Right kidney (tissue), 9 donors: ENCODE results near the gene ADAT2.
"Not testable (repeated sequence)": the region's sequence is repeated elsewhere in the genome, so short reads cannot be mapped to it uniquely, and the experiment has no call there.

Experiments
- DNase-seq: peaks from one replicate; pipeline ENCODE4 v3.0.0-alpha.2; 2016
- long read RNA-seq, 8 donors: transcript quantifications; one replicate each; lab custom pipeline, GENCODE V29; 2026

Gene ADAT2
- long read RNA-seq, donor 1, full-length matches to known transcripts: 2 of 2 reads
- long read RNA-seq, donor 1, partial matches to known transcripts: 0 of 2 reads
- long read RNA-seq, donor 1, other reads (novel, unspliced or antisense): 0 of 2 reads
- long read RNA-seq, donor 2: 0 reads
- long read RNA-seq, donor 3, partial matches to known transcripts: 0 of 1 reads
- long read RNA-seq, donor 3, other reads (novel, unspliced or antisense): 0 of 1 reads
- long read RNA-seq, donor 4, full-length matches to known transcripts: 2 of 2 reads
- long read RNA-seq, donor 4, partial matches to known transcripts: 0 of 2 reads
- long read RNA-seq, donor 4, other reads (novel, unspliced or antisense): 0 of 2 reads
- long read RNA-seq, donor 5, partial matches to known transcripts: 0 of 4 reads
- long read RNA-seq, donor 5, other reads (novel, unspliced or antisense): 0 of 4 reads
- long read RNA-seq, donor 6, full-length matches to known transcripts: 2 of 2 reads
- long read RNA-seq, donor 6, partial matches to known transcripts: 0 of 2 reads
- long read RNA-seq, donor 6, other reads (novel, unspliced or antisense): 0 of 2 reads
- long read RNA-seq, donor 7, full-length matches to known transcripts: 2 of 2 reads
- long read RNA-seq, donor 7, partial matches to known transcripts: 0 of 2 reads
- long read RNA-seq, donor 7, other reads (novel, unspliced or antisense): 0 of 2 reads
- long read RNA-seq, donor 8, full-length matches to known transcripts: 4 of 4 reads
- long read RNA-seq, donor 8, partial matches to known transcripts: 0 of 4 reads
- long read RNA-seq, donor 8, other reads (novel, unspliced or antisense): 0 of 4 reads

GRCh38 chr6:143450453-143451371 is at the start of gene ADAT2, which contains the start of gene PEX3:
TSS of gene ADAT2 (minus strand) at chr6:143450695. CDS start at chr6:143450658, 37 bp downstream.
TSS of gene PEX3 (plus strand) at chr6:143450805. CDS start at chr6:143451043, 238 bp downstream.
- peak; percentile 94 for DNase-seq

GRCh38 chr6:143498428-143498827 is 47.9 kb upstream of the ADAT2 start:
- DNase-seq: no peak

- DNase-seq: no peak
Measured at GRCh38 chr6:143496974-143497373, 46.5 kb upstream of the ADAT2 start.

- DNase-seq: no peak
Measured at GRCh38 chr6:143490775-143491174, 40.3 kb upstream of the ADAT2 start.

GRCh38 chr6:143490244-143490643 is 39.7 kb upstream of the ADAT2 start:
- no peak for DNase-seq

GRCh38 chr6:143486752-143487151 is 36.3 kb upstream of the ADAT2 start:
- no peak for DNase-seq

- no peak for DNase-seq
Measured at GRCh38 chr6:143485967-143486366, 35.5 kb upstream of the ADAT2 start.

GRCh38 chr6:143482593-143482992 is 32.1 kb upstream of the ADAT2 start:
- DNase-seq: no peak

GRCh38 chr6:143478479-143479062 is 28.1 kb upstream of the ADAT2 start:
- DNase-seq: no peak

- DNase-seq: no peak
Measured at GRCh38 chr6:143476545-143476944, 26.1 kb upstream of the ADAT2 start.

- DNase-seq: no peak
Measured at GRCh38 chr6:143471822-143472221, 21.3 kb upstream of the ADAT2 start.

GRCh38 chr6:143468823-143469222 is 18.3 kb upstream of the ADAT2 start:
- not testable (repeated sequence) for DNase-seq

GRCh38 chr6:143468026-143468425 is 17.5 kb upstream of the ADAT2 start:
- no peak for DNase-seq

- DNase-seq: no peak
Measured at GRCh38 chr6:143465546-143465945, 15.1 kb upstream of the ADAT2 start.

- no peak for DNase-seq
Measured at GRCh38 chr6:143457563-143458359, 7.3 kb upstream of the ADAT2 start.

- DNase-seq: no peak
Measured at GRCh38 chr6:143451531-143451930, 1.0 kb upstream of the ADAT2 start.

GRCh38 chr6:143449714-143450452 is 612 bp downstream of the ADAT2 start:
- DNase-seq: peak; percentile 29

GRCh38 chr6:143449082-143449713 is 1.3 kb downstream of the ADAT2 start:
- no peak for DNase-seq

GRCh38 chr6:143447865-143448264 is 2.6 kb downstream of the ADAT2 start:
- DNase-seq: not testable (repeated sequence)

- DNase-seq: no peak
Measured at GRCh38 chr6:143443096-143443495, 7.4 kb downstream of the ADAT2 start.
